HG02759 (cell line): ENCODE results near the gene STXBP6.
"Not testable (repeated sequence)": the region's sequence is repeated elsewhere in the genome, so short reads cannot be mapped to it uniquely, and the experiment has no call there.

ENCODE experiments used
- ATAC-seq: cut with Tn5 transposase; IDR thresholded peaks from one replicate; pipeline ENCODE4 v1.9.1; 2021; ENCODE audit warnings: mild to moderate bottlenecking, moderate library complexity; ENCODE audit not compliant: unreplicated experiment

Gene STXBP6

DNA sequence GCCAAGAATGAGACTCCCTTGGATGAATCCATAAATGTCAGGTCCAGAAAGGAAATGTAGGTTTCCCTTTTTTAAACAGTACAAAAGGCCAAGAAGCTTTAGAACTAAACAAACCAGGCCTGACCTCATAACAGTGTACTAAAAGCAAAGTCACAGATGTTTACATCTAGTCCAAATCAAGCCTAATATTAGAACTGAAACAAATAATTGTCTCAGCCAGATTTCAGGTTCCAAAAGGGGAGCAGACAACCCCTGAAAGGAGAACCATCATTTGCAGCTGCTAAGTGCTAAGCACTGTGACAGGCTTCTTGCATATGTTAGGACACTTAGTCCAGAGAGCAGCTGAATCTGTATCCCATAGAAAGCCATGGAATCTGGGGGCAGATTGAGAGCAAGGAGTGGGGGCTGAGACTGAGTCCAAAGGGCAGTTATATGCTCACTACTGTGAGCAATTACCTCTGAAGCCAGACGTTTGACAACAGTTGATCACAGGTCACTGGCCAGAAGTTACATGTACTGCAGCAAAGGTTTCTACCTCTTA lies 90.1 kb downstream of the STXBP6 start:
- ATAC-seq: peak; percentile 75

GRCh38 chr14:24958271-24958670 lies 91.7 kb downstream of the STXBP6 start:
- no peak for ATAC-seq

DNA sequence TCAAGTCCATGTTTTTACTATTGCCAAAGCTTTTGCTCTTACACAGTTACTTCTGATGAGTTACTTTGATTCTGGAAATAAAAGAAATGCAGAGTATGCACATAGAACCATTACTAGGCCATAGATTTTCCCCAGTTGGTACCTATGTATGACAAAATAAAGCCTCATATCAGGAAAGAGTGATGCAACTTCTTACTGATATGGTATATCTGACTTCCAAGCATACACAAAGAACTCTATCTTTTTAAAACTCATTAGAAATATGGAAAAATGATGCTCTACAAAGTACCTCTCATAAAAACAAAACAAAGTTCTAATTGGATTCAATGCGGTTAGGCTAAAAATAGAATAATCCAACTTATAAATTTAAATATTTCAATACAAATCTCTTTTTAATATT lies 92.1 kb downstream of the STXBP6 start:
- ATAC-seq: no peak

DNA sequence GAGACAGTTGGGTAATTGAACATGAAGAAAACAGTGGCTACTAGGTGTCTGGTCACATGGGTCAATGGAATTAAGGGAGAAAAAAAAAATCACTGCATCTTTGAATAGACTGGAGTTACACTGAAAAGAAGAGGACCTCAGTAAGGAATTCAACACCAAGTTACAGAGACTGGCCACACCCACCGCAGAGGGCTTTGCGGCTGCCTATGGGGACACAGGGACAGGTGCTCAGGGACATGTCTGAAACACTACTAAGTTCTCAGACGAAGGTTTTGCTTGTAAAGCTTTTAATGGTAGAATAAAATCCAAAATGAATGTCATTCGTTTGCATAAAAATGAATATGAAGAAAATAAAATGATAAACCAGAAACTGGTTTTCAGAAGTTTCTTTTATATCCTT lies 93.8 kb downstream of the STXBP6 start:
- ATAC-seq: no peak

DNA sequence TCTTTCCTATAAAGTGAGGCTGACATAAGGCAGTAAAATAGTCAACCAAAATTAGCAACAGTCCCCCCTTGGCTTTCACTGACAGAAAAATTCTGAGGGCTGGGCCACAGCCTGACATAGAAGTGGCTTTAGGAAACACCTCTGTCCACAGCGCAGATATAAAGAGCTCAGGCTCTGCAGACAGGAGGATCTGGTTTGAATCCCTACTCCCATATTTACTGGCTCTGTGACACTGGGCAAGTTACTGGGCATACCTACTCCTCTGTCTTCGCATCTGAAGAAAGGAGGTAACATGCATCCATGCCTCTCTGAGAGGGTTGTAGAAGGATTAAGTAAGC lies 95.3 kb downstream of the STXBP6 start:
- ATAC-seq: no peak

- peak; percentile 87 for ATAC-seq
These were observed 95.8 kb downstream of the STXBP6 start for GRCh38 chr14:24954037-24954699.

GRCh38 chr14:24952851-24953666 lies 96.9 kb downstream of the STXBP6 start:
- ATAC-seq: no peak

- no peak for ATAC-seq
These were observed 101.6 kb downstream of the STXBP6 start for GRCh38 chr14:24948261-24948847.

GRCh38 chr14:24947131-24947530 lies 102.8 kb downstream of the STXBP6 start:
- no peak for ATAC-seq

- no peak for ATAC-seq
These were observed 105.1 kb downstream of the STXBP6 start for GRCh38 chr14:24944800-24945199.

DNA sequence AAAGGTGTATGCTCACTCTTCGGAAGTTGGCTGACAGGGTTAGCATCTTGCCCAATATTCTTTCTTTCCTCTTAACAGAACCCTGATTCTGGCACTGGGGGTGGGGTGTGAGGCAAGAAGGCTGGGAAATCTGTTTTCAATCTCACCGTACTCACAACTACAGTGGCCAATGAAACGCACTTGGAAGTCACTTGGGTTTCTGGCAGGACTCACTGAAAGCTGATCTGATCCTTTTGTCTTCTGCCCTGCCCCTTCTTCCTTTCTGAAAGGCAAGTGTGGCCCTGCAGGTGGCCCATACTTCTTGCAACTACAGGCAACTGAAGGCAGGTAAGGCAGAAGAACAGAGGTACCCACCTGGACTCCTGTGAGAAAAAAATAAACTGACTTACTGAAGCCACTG lies 106.9 kb downstream of the STXBP6 start:
- no peak for ATAC-seq

DNA sequence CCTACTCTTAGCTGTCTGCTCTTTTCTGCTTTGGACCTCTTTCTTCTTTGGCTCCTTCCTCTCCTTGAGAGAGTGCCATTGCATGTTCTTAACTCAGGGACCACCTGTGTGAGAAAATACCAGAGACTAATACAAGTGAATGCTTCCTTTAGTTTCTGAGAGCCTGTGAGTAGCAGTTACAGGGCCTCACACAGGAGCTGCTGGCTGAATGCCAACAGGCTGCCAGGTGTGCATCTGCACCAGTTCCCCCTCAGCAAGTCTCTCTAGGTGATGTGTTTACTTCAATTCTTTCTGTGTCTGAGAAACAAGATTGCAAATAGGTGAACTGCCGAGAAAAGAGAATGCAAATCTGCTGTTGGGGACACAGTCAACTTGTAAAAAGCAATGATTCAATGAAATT lies 108.2 kb downstream of the STXBP6 start:
- ATAC-seq: peak; percentile 64

- no peak for ATAC-seq
These were observed 109.6 kb downstream of the STXBP6 start for GRCh38 chr14:24940213-24940783.

GRCh38 chr14:24938593-24938992 lies 111.4 kb downstream of the STXBP6 start:
- ATAC-seq: no peak

DNA sequence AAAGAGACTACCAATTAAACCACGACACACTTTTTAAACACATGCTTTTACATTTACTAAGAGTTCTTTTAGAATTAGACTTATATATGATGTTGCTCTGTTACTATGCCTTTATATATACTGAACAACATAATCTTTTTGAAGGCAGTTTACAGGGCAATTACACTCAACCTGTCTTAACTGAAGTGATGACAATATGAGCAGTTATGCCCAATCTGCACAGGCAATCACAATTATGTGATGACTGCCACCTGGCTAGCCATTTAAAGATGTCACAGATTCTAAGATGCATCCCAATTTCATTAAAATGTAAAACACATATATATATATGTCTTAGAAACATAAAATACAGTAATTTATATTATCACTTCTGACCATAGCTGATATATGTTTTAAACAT lies 112.6 kb downstream of the STXBP6 start:
- no peak for ATAC-seq

- ATAC-seq: not testable (repeated sequence)
These were observed 113.2 kb downstream of the STXBP6 start for GRCh38 chr14:24936773-24937172.

- ATAC-seq: no peak
These were observed 114.2 kb downstream of the STXBP6 start for GRCh38 chr14:24935796-24936195.

GRCh38 chr14:24928386-24928900 lies 121.5 kb downstream of the STXBP6 start:
- no peak for ATAC-seq

GRCh38 chr14:24927809-24928208 lies 122.1 kb downstream of the STXBP6 start:
- no peak for ATAC-seq

DNA sequence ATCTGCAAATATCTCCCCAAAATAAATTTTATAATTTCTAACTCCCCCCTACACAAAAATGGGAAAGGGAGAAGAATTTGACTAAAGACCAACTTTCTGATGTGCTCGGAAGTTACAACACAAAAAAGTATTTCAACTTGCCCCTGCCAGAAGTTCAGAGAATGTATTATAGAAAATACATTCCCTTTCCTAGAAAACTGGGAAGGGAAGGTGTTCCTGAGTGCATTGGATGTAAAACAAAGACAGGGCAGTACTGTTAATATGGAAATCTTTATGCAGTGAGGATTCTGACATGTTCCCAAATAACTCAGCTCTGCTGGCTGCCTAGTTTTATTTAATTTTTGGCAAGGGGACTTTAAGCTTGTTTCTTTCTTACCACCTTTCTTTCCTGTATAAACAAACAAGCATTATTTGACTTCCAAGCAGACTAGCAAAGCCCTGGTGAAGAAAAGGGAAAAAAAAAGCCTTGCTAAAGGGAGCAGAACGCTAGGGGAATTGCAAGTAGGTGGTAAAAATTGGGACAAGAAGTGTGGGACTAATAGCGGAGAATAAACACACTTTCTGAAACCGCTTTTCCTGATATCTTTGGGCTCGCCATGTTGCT lies 124.1 kb downstream of the STXBP6 start:
- no peak for ATAC-seq

GRCh38 chr14:24924544-24924943 lies 125.4 kb downstream of the STXBP6 start:
- ATAC-seq: peak; percentile 39
